ENCODE data around the gene ADARB2.

GRCh38 chr10:1266033-1266802 lies 471.1 kb downstream of the ADARB2 start:
- TF ChIP-seq POLR2A (IDR thresholded peaks at IDR 0.05; ENCODE audit: low read depth, low read length) (no peak), POLR2AphosphoS5 (IDR thresholded peaks at IDR 0.05; ENCODE audit: low read depth, low read length) (no peak), POU2F2 (IDR thresholded peaks at IDR 0.05; ENCODE audit: low read depth, low read length) (no peak), TAF1 (IDR thresholded peaks at IDR 0.05; ENCODE audit: low read depth, low read length) (no peak), PAX5 (IDR thresholded peaks at IDR 0.05; ENCODE audit: insufficient read depth, low read length, severe bottlenecking) (no peak)
